Stimulated activated naive B cell treated with anti-CD40 and anti-IgM and Interleukin-4, amounts not matched to agents 10 μg/mL and 1 μg/mL and 100 μg/mL, for 72 hours (primary cell): ENCODE results near the gene NPTX2.

Source experiments
- ATAC-seq, 2 donors: fragments of 150-1000 bp; cut with Tn5 transposase; replicated peaks; 2 replicates each; pipeline ENCODE4 v1.10.0; 2021; ENCODE audit warnings: moderate library complexity in 1 of 2
- DNase-seq: peaks from one replicate; pipeline ENCODE4 v3.0.0; 2021
- H3K27ac Mint-ChIP-seq: one replicate; pipeline ENCODE4 v1.8.0; 2022; ENCODE audit warnings: mild to moderate bottlenecking, mixed read lengths
- H3K27me3 Mint-ChIP-seq, 2 donors: one replicate each; pipeline ENCODE4 v1.8.0; 2022; ENCODE audit warnings: mixed read lengths in 2 of 2
- H3K36me3 Mint-ChIP-seq, 2 donors: one replicate each; pipeline ENCODE4 v1.8.0; 2022; ENCODE audit warnings: mixed read lengths in 2 of 2, mild to moderate bottlenecking in 1 of 2
- H3K4me1 Mint-ChIP-seq, 2 donors: one replicate each; pipeline ENCODE4 v1.8.0; 2022; ENCODE audit warnings: mixed read lengths in 2 of 2, mild to moderate bottlenecking in 1 of 2
- H3K4me3 Mint-ChIP-seq, 2 donors: one replicate each; pipeline ENCODE4 v1.8.0; 2022; ENCODE audit warnings: mild to moderate bottlenecking in 2 of 2, mixed read lengths in 2 of 2, moderate library complexity in 1 of 2
- H3K9me3 Mint-ChIP-seq, 2 donors: one replicate each; pipeline ENCODE4 v1.8.0; 2022; ENCODE audit warnings: mixed read lengths in 2 of 2, mild to moderate bottlenecking in 1 of 2

The NPTX2 gene

GRCh38 chr7:98678215-98678614 lies 61.1 kb downstream of the NPTX2 start:
- H3K9me3 Mint-ChIP-seq = peaks cover 2 to 5% of the 10 kb centered on the region in 2 donors
- no peak overlapping the region for H3K4me3 Mint-ChIP-seq
- H3K4me1 Mint-ChIP-seq = no peaks in the 10 kb centered on the region
- ATAC-seq (no peak), DNase-seq (no peak)
- peaks cover 10 to 25% of the 10 kb centered on the region in 2 donors for H3K27me3 Mint-ChIP-seq
- H3K27ac Mint-ChIP-seq = no peak overlapping the region
- H3K36me3 Mint-ChIP-seq = no peaks in the 10 kb centered on the region
